ENCODE results near the gene HUS1.
"Not testable (repeated sequence)": the region's sequence is repeated elsewhere in the genome, so short reads cannot be mapped to it uniquely, and the experiment has no call there.

HUS1 gene
- 25.9 to 38.9 reads per million in 2 donors for total RNA-seq

GRCh38 chr7:47979145-47979831, at the start of gene HUS1:
Gene HUS1, minus strand, starts transcription at chr7:47979615. Its CDS starts 96 bp downstream, at chr7:47979519.
- DNase-seq, result peak; percentile 75 to 97 (median 85)

- DNase-seq, result no peak
Measured at GRCh38 chr7:48028938-48029337, 49.5 kb upstream of the HUS1 start, which contains the start of gene SUN3. Gene SUN3, minus strand, starts transcription at chr7:48029107. Its CDS starts 169 bp downstream, at chr7:48028938.

- no peak for DNase-seq
Measured at GRCh38 chr7:48025624-48026023, 46.2 kb upstream of the HUS1 start.

DNA sequence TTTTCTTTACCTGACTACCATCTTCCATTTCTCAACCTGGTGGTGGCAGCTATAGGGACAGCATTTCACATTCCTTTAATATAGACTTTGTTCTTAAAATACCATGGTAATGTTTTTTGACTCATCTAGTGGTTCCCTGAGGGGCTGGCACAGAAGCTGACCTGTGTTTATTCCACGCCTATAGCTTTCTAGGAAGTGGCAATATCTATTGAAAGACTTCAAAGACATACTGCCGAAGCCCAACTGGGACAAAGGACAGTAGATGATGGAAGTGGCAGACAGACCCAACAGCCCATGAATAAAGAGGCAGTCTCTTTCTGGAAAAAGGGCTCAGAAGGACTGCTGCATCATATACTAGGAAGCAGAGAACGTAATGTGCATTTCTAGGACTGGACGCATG, 38.3 kb upstream of the HUS1 start:
- DNase-seq, result no peak

GRCh38 chr7:48016641-48017040, 37.2 kb upstream of the HUS1 start:
- no peak for DNase-seq

- no peak for DNase-seq
Measured at GRCh38 chr7:48011951-48012350, 32.5 kb upstream of the HUS1 start.

DNA sequence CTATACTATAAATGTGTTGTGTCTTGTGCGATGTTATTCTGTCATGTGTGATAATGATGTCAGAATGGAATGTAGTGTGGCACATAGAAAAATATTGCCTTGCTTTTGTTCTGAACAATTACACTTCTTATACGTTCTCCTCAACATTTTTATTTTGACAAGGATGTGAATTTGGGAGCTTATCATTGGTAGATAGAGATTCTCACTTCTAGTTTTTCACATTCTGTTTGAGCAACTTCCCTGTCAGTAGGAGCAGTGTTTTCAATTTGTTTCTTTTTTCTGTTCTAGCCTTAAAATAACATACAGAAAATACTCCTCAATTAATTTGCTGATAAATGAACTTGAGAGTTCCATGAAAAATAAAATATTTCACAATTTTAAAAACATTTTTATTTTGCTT, 31.9 kb upstream of the HUS1 start:
- DNase-seq, result no peak

DNA sequence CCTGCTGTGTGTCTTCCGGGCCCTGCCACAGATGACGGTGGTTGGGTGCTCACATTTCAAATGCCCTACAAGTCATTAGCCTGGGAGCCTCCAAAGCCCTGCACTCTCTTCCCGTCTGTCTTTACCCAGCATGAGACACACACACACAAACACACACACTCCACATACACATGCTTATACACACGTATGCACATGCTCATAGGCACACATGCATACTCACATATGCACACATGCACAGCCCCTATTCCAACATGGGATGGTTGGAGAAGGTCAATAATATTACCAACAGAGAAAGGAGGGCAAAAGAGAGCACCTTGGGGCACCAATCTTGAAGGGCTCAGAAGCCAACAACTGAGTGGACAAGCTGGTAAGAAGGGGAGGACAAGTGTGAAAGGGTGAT, 30.5 kb upstream of the HUS1 start:
- no peak for DNase-seq

DNA sequence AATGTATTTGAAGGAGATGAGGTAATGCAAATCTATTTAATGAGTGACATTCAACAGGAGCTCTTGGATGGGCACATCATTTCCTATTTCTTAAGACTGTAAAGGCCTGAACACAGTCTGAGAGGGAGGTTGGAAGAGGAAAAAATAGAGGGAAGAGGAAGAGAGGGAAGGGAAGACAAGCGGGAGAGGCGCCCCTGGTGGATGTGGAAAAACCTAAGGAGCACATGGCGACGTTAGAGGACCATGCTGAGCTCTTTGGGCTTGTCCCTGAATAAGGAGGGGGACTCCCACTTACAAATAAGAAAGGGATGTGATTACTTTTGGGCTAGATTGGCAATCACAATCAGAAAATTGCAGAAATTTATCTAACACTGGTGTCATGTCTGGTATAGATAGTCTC, 29.8 kb upstream of the HUS1 start:
- DNase-seq, result no peak

- DNase-seq, result no peak
Measured at GRCh38 chr7:48006866-48007265, 27.5 kb upstream of the HUS1 start.

- DNase-seq, result no peak
Measured at GRCh38 chr7:48004638-48005037, 25.2 kb upstream of the HUS1 start.

DNA sequence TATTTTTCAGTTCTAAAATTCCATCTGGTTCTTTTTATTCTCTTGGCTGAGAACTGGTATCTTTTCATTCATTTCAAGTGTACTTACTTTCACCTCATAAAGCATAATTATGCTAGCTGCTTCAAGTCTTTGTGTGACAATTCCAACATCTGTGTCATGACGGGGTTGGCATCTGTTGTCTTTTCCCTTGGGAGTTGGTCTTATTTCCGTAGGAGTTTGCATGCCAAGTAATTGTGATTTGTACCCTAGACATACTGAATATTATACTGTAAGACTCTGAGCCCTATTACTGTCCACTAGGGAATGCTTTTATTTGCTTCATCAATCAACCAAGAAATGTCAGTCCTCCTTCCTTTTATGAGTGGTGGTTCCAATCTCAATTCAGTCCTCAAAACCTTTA, 24.6 kb upstream of the HUS1 start:
- no peak for DNase-seq

DNA sequence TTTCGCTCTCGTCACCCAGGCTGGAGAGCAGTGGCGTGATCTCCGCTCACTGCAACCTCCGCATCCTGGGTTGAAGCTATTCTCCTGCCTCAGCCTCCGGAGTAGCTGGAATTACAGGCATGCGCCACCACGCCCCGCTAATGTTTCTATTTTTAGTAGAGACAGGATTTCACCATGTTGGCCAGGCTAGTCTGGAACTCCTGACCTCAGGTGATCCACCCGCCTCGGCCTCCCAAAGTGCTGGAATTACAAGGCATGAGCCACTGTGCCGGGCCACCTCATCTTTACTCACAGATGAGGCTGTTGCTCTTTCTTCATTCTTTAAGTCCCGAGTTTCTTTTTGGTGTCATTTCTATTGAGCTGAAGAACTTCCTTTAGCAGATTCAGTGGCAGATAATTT, 20.7 kb upstream of the HUS1 start:
- not testable (repeated sequence) for DNase-seq

DNA sequence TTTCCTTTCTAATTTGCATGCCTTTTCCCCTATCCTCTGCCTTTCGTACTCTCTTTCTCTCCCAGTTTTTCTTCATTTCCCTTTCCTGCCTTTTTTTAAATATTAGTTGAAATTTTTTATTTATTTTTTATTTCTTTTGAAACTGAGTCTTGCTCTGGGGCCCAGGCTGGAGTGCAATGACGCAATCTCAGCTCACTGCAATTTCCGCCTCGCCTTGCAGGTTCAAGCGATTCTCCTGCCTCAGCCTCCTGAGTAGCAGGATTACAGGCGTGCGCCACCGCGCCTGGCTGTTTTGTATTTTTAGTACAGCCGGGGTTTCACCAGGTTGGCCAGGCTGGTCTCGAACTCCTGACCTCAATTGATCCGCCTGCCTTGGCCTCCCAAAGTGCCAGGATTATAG, 20.0 kb upstream of the HUS1 start:
- DNase-seq, result no peak

GRCh38 chr7:47992446-47992845, 13.0 kb upstream of the HUS1 start:
- no peak for DNase-seq

DNA sequence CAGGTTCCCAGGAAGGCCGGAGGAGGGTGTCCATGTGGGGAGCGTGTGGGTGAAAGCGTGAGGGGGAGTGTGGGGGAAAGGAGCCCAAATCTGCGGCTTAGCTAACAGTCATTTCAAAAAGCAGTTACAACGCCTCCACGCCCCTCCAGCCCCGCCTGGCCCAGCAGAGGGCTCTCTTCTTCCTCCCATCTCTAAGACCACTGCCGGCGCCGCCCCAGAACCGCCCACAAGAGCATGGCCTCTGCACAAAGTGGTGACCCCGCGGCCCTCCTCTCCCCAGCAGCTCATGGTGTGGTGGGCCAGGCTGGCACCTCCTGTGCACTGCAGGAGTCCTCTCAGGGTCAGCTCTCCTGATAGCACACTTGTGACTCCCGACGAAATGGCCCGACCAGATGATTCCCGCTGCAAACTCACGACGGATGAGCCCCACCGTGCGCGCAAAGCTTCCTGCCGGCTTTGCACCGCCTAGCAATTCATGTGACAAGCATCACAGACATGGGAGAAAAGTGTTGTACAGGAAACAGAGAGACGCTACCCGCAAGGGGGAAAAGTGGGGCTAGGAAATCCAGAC, 12.4 kb upstream of the HUS1 start:
- DNase-seq, result peak; percentile 64 to 92 (median 71)

DNA sequence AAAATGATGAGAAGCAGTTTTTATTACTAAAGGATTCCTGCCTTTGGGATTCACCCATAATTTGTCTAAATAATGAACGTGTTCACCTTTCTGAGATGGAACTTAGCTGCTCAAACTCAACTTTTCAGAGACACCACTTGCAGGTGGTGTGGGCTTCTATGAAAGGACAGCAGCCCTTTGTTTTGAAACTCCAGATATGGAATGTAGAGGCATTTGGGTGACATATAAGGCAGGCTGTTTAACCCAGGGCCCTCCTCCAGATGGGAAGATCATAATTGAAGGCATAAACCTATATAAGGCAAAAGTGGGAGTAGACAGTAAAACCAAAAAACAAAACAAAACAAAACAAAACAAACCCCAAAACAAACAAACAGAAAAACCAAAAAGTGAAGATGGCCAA, 11.9 kb upstream of the HUS1 start:
- DNase-seq, result no peak

DNA sequence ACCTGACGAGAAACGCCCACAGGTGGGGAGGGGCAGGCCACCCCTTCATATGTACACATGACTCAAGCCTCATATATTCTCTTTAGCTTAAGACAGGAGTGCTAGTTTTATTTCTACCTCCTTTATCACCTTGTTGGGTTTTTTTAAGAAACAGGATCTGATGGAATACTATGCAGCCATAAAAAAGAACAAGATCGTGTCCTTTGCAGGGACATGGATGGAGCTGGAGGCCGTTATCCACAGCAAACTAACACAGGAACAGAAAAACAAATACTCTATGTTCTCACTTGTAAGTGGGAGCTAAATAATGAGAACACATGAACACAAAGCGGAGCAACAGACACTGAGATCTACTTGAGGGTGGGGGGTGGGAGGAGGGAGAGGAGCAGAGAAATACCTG, 11.2 kb upstream of the HUS1 start:
- no peak for DNase-seq

GRCh38 chr7:47989607-47990400, 10.4 kb upstream of the HUS1 start:
- DNase-seq, result not testable (repeated sequence)

DNA sequence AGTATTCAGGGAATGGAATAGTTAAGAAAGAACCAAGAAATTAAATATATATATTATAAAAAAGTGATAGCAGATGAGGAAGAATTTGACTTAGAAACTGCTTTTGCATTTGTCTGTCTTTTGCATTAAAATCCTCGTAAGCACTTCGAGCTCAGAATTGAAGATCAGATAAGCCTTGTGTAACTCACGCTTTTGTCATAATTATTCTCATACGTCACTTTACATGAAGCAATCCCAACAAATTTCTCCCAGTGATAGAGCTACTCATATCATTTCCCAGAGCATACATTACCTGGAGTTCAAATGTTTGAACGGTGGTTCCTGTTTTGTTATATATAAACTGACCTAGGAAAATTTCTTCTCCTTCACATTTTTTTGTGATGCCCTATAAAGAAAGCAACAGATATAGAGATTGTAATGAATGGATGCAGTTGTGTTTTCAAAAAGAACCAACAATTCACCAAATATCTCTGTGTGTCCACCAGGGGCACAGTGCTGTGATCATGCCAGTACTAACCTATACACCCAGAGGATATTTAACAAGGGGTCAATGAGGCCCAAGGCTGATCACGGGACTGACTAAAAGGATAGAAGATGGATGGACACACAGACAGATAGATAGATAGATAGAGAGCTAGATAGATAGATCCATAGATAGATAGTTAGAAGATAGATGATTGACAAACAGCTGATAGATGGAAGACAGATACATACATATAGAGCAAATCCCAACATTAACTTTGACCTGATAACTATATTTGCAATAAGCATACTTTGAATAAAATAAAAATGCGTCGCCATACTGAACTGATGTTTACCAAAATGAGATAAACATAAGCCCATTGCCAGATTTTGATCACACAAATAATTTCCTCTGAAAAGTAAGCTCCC, 9.3 kb upstream of the HUS1 start:
- DNase-seq, result peak in 1 of 5 experiments; percentile 26

- DNase-seq, result no peak
Measured at GRCh38 chr7:47982610-47983009, 3.2 kb upstream of the HUS1 start.

DNA sequence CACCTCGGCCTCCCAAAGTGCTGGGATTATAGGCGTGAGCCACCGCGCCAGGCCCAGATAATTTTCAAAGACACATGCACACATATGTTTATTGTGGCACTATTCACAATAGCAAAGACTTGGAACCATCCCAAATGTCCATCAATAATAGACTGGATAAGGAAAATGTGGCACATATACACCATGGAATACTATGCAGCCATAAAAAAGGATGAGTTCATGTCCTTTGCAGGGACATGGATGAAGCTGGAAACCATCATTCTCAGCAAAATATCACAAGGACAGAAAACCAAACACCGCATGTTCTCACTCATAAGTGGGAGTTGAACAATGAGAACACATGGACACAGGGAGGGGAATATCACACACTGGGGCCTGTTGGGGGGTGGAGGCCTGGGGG, 1.2 kb upstream of the HUS1 start:
- not testable (repeated sequence) for DNase-seq

- DNase-seq, result no peak
Measured at GRCh38 chr7:47979832-47980181, 392 bp upstream of the HUS1 start.

Data from T-helper 2 cell (primary cell).